Heart left ventricle (tissue), 13 donors: ENCODE measurements around the gene MIF4GD.

Source experiments
- POLR2A ChIP-seq, 2 donors: fragments of 450-650 bp; IDR thresholded peaks; one replicate each; pipeline ENCODE4 v1.6.1; 2017; ENCODE audit warnings: antibody characterized with exemption in 2 of 2, mild to moderate bottlenecking in 2 of 2, moderate library complexity in 2 of 2
- TF ChIP-seq, protein P1 (sequence below), 12 donors: fragments of 200-600 bp; sonication (generic) in 4 of 12; IDR thresholded peaks; one replicate each; pipeline versions ENCODE4 v1.5.0 to v1.8.0; 2018 to 2022; ENCODE audit warnings: antibody characterized with exemption in 12 of 12, mild to moderate bottlenecking in 5 of 12
- donor health status: ischemic (EF 13 %, LVEDD 7.1; RV severe dilation, severe dysfunction).
- donor health status: DM: no; HTN: yes; CAD: no.
- donor health status: DM: no; HTN: no; CAD: no.
- donor health status: ischemic (EF 25% LVEDD 6.9; RV normal size, moderate dysfunction).
- donor health status: ischemic (EF 25% LVEDD 5.7; RV mildly dilated, moderate dysfunction).
- donor health status: ischemic (EF 35%, LVEDD 5.7; RV mildly dilated, moderate dysfunction).
- donor health status: nonischemic (EF 11% LVEDD 7.7; RV severe dilation, severe dysfunction).
- donor health status: DM: yes; HTN: yes; CAD: no.
- donor health status: PGD.
- donor health status: ischemic (EF 29% LVEDD 5.4; RV normal size, mild dysfunction).
- donor health status: nonischemic (EF 23%, LVEDD 6.1; RV moderate dilation, normal function).

GRCh38 chr17:75271233-75271954 lies 363 bp upstream of the MIF4GD start:
- TF ChIP-seq, protein P1, sequence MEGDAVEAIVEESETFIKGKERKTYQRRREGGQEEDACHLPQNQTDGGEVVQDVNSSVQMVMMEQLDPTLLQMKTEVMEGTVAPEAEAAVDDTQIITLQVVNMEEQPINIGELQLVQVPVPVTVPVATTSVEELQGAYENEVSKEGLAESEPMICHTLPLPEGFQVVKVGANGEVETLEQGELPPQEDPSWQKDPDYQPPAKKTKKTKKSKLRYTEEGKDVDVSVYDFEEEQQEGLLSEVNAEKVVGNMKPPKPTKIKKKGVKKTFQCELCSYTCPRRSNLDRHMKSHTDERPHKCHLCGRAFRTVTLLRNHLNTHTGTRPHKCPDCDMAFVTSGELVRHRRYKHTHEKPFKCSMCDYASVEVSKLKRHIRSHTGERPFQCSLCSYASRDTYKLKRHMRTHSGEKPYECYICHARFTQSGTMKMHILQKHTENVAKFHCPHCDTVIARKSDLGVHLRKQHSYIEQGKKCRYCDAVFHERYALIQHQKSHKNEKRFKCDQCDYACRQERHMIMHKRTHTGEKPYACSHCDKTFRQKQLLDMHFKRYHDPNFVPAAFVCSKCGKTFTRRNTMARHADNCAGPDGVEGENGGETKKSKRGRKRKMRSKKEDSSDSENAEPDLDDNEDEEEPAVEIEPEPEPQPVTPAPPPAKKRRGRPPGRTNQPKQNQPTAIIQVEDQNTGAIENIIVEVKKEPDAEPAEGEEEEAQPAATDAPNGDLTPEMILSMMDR (IDR thresholded peaks at IDR 0.05), result peak; percentile 37 to 95 (median 83)
- peak in 1 of 2 donors; percentile 38 for TF ChIP-seq POLR2A (IDR thresholded peaks at IDR 0.05)
